ENCODE measurements around the gene POLD4. TPM values are rescaled to one million over a fixed set of nuclear protein-coding genes. Genes with fewer than 3 reads are reported as not detected.
A peak's percentile ranks its signal among the peaks of the same experiment; 100 is the strongest.

POLD4 gene
- total RNA-seq, 1 donor from 2014 or later = 80.0 TPM

DNA sequence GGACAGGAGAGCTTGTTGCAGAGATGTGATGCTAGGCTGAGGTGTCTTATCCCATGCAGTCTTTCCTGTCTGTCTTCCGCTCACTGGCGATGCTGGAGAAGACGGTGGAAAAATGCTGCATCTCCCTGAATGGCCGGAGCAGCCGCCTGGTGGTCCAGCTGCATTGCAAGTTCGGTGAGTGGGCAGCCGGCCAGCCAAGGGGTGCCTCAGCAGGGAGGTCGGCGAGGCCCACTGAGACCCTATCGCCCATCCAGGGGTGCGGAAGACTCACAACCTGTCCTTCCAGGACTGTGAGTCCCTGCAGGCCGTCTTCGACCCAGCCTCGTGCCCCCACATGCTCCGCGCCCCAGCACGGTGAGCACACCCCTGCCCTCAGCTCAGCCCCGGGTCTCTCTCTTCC is 40.1 kb upstream of the POLD4 start:
- Histone ChIP-seq H3K4me1 (peaks cover 34% of the 10 kb centered on the region), H3K27ac (no peak overlapping the region), H3K4me3 (no peak overlapping the region), H3K36me3 (peaks cover 0 to 16% of the 10 kb centered on the region in 2 donors), H3K27me3 (no peaks in the 10 kb centered on the region), H3K9me3 (no peaks in the 10 kb centered on the region)
- intact Hi-C loops (cut with DNase I) = no loop called here
- TF ChIP-seq POLR2A (IDR thresholded peaks at IDR 0.05) (no peak), POLR2AphosphoS5 (IDR thresholded peaks at IDR 0.05; ENCODE audit: insufficient read depth in 1 of 2, low read depth in 1 of 2) (no peak)
- TF ChIP-seq, protein P1, sequence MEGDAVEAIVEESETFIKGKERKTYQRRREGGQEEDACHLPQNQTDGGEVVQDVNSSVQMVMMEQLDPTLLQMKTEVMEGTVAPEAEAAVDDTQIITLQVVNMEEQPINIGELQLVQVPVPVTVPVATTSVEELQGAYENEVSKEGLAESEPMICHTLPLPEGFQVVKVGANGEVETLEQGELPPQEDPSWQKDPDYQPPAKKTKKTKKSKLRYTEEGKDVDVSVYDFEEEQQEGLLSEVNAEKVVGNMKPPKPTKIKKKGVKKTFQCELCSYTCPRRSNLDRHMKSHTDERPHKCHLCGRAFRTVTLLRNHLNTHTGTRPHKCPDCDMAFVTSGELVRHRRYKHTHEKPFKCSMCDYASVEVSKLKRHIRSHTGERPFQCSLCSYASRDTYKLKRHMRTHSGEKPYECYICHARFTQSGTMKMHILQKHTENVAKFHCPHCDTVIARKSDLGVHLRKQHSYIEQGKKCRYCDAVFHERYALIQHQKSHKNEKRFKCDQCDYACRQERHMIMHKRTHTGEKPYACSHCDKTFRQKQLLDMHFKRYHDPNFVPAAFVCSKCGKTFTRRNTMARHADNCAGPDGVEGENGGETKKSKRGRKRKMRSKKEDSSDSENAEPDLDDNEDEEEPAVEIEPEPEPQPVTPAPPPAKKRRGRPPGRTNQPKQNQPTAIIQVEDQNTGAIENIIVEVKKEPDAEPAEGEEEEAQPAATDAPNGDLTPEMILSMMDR (IDR thresholded peaks at IDR 0.05) = no peak
- no peak for DNase-seq (ENCODE audit: extremely low spot score in 2 of 2)

DNA sequence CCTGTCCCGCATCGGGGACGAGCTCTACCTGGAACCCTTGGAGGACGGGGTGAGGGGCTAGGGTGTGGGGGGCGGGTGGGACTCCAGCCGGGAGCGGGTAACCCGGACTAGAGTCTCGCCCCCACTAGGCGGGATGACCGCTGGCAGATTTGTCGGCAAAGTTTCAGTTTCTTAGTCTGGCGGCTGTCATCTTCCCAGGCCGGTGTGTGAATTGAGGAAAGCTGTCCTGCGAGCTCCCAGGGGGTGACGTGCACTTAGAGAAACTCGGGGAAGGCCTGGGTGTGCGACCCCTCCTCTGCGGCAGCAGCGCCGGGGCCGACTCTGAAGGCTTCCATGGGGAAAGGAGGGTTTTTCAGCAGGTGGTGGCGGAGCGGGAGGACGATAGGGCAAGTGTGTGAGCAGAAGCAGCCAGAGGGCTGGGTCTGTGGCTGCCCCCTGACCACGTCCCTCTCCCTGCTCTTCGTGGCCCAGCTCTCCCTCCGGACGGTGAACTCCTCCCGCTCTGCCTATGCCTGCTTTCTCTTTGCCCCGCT is 38.9 kb upstream of the POLD4 start:
- Histone ChIP-seq H3K27me3 (no peaks in the 10 kb centered on the region), H3K4me1 (peaks cover 27% of the 10 kb centered on the region), H3K36me3 (peaks cover 0 to 4% of the 10 kb centered on the region in 2 donors), H3K9me3 (no peaks in the 10 kb centered on the region), H3K4me3 (peak overlapping the region; percentile 85 to 93), H3K27ac (peak overlapping the region; percentile 80)
- intact Hi-C loops (cut with DNase I) = no loop called here
- DNase-seq (ENCODE audit: extremely low spot score in 2 of 2) = no peak
- TF ChIP-seq POLR2AphosphoS5 (IDR thresholded peaks at IDR 0.05; ENCODE audit: insufficient read depth in 1 of 2, low read depth in 1 of 2) (no peak), POLR2A (IDR thresholded peaks at IDR 0.05) (no peak)
- TF ChIP-seq, protein P1 (IDR thresholded peaks at IDR 0.05) = no peak

DNA sequence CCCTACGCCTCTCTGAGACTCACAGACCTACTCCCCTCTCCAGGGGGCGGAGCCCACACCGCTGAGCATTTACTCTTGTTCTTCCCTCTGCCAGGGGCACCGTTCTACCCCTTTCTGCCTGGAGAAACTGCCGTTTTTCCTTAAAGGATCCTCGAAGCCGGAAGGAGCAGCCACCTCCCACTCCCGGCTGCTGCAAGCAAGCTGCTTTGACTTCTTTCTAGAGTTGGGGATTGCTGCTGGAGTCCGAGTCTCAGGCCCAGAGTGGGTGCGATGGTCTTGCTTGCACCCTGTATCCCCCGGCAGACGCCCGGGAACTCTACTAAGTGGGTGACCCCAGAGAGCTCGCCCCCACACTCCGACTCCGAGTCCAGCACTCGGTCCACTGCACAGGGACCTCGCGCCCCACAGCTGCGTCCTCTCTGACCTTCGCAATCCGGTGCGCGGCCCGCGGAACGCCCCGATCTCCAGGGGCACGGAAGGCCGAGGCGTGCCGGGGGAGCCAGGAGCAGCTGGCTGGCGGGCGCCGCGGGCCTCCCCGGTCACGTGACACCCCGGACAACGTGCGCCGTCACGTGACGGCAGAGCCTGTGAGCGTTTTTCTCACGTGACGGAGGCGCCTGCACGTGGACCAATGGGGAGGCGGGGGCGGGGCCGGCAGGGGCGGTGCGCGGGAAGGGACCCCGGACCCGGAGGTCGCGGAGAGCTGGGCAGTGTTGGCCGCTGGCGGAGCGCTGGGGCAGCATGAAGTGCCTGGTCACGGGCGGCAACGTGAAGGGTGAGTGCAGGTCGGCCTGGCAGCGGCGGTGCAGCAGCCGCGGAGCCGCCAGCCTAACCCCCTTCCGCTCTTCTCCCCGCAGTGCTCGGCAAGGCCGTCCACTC is 38.2 kb upstream of the POLD4 start, which contains the start of gene RAD9A:
TSS of gene RAD9A (plus strand) at position 683 of the 879 bp plus-strand sequence. CDS start at position 742, 59 bp downstream.
- peak in 1 of 2 donors; percentile 96 for DNase-seq (ENCODE audit: extremely low spot score in 2 of 2)
- intact Hi-C loops (cut with DNase I) = loop anchor here (1.0 kb wide), 1 partner anchor 117 kb away; the partner anchor contains the start of gene CDK2AP2
- H3K36me3 ChIP-seq = no peaks in the 10 kb centered on the region
- peak within 1 kb of the TSS; percentile 80 for H3K27ac ChIP-seq
- H3K4me3 ChIP-seq = peak within 1 kb of the TSS; percentile 85 to 93
- H3K9me3 ChIP-seq = no peaks in the 10 kb centered on the region
- no peaks in the 10 kb centered on the region for H3K27me3 ChIP-seq
- H3K4me1 ChIP-seq = peaks cover 20% of the 10 kb centered on the region
- TF ChIP-seq, protein P1 (IDR thresholded peaks at IDR 0.05) = no peak
- TF ChIP-seq POLR2A (IDR thresholded peaks at IDR 0.05) (peak in 1 of 2 donors; percentile 21), POLR2AphosphoS5 (IDR thresholded peaks at IDR 0.05; ENCODE audit: insufficient read depth in 1 of 2, low read depth in 1 of 2) (peak; percentile 78 to 88)

DNA sequence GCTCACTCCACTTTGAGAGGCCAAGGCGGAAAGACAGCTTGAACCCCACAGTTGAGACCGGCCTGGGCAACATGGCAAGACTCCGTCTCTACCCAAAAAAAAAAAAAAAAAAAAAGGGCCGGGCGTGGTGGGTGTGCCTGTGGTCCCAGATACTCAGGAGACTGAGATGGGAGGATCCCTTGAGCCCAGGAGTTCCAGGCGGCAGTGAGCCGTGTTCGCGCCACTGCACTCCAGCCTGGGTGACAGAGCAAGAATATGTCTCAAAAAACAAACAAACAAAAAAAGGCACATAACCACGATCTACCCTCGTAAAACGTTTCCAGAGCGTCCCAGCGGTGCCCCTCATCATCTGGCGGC is 37.6 kb upstream of the POLD4 start:
- DNase-seq (ENCODE audit: extremely low spot score in 2 of 2) = no peak
- intact Hi-C loops (cut with DNase I) = loop anchor here (1.0 kb wide), 1 partner anchor 117 kb away; the partner anchor contains the start of gene CDK2AP2
- H3K27me3 ChIP-seq = no peaks in the 10 kb centered on the region
- no peaks in the 10 kb centered on the region for H3K36me3 ChIP-seq
- no peaks in the 10 kb centered on the region for H3K9me3 ChIP-seq
- H3K27ac ChIP-seq = peak overlapping the region; percentile 80
- TF ChIP-seq POLR2A (IDR thresholded peaks at IDR 0.05) (no peak), POLR2AphosphoS5 (IDR thresholded peaks at IDR 0.05; ENCODE audit: insufficient read depth in 1 of 2, low read depth in 1 of 2) (no peak)
- TF ChIP-seq, protein P1 (IDR thresholded peaks at IDR 0.05) = no peak
- peaks cover 19% of the 10 kb centered on the region for H3K4me1 ChIP-seq
- H3K4me3 ChIP-seq = peak overlapping the region; percentile 85 to 93
